ENCODE data around the gene MYO15B.

GRCh38 chr17:75592348-75593020 lies 4.9 kb downstream of the MYO15B start:
- TF ChIP-seq EZH2 (IDR thresholded peaks at IDR 0.05; ENCODE audit: borderline replicate concordance, insufficient read depth, low read length, poor library complexity, severe bottlenecking), result no peak
- TF ChIP-seq POLR2AphosphoS5 (IDR thresholded peaks at IDR 0.05), result no peak
- TF ChIP-seq TAF1 (IDR thresholded peaks at IDR 0.05; ENCODE audit: low read depth), result no peak
- TF ChIP-seq, protein P1, sequence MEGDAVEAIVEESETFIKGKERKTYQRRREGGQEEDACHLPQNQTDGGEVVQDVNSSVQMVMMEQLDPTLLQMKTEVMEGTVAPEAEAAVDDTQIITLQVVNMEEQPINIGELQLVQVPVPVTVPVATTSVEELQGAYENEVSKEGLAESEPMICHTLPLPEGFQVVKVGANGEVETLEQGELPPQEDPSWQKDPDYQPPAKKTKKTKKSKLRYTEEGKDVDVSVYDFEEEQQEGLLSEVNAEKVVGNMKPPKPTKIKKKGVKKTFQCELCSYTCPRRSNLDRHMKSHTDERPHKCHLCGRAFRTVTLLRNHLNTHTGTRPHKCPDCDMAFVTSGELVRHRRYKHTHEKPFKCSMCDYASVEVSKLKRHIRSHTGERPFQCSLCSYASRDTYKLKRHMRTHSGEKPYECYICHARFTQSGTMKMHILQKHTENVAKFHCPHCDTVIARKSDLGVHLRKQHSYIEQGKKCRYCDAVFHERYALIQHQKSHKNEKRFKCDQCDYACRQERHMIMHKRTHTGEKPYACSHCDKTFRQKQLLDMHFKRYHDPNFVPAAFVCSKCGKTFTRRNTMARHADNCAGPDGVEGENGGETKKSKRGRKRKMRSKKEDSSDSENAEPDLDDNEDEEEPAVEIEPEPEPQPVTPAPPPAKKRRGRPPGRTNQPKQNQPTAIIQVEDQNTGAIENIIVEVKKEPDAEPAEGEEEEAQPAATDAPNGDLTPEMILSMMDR (IDR thresholded peaks at IDR 0.05; ENCODE audit: poor library complexity, severe bottlenecking), result no peak
- TF ChIP-seq RAD21 (conservative IDR thresholded peaks at IDR 0.05), result no peak
- no peak for TF ChIP-seq EP300 (conservative IDR thresholded peaks at IDR 0.05; ENCODE audit: poor library complexity, severe bottlenecking)
- TF ChIP-seq MXI1 (conservative IDR thresholded peaks at IDR 0.05; ENCODE audit: poor library complexity, severe bottlenecking), result no peak
- TF ChIP-seq, protein P2, sequence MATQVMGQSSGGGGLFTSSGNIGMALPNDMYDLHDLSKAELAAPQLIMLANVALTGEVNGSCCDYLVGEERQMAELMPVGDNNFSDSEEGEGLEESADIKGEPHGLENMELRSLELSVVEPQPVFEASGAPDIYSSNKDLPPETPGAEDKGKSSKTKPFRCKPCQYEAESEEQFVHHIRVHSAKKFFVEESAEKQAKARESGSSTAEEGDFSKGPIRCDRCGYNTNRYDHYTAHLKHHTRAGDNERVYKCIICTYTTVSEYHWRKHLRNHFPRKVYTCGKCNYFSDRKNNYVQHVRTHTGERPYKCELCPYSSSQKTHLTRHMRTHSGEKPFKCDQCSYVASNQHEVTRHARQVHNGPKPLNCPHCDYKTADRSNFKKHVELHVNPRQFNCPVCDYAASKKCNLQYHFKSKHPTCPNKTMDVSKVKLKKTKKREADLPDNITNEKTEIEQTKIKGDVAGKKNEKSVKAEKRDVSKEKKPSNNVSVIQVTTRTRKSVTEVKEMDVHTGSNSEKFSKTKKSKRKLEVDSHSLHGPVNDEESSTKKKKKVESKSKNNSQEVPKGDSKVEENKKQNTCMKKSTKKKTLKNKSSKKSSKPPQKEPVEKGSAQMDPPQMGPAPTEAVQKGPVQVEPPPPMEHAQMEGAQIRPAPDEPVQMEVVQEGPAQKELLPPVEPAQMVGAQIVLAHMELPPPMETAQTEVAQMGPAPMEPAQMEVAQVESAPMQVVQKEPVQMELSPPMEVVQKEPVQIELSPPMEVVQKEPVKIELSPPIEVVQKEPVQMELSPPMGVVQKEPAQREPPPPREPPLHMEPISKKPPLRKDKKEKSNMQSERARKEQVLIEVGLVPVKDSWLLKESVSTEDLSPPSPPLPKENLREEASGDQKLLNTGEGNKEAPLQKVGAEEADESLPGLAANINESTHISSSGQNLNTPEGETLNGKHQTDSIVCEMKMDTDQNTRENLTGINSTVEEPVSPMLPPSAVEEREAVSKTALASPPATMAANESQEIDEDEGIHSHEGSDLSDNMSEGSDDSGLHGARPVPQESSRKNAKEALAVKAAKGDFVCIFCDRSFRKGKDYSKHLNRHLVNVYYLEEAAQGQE (IDR thresholded peaks at IDR 0.05; ENCODE audit: borderline replicate concordance), result no peak
